ENCODE results near the gene CHST3. TPM values are rescaled to one million over a fixed set of nuclear protein-coding genes. Genes with fewer than 3 reads are reported as not detected.
"Not testable (repeated sequence)": the region's sequence is repeated elsewhere in the genome, so short reads cannot be mapped to it uniquely, and the experiment has no call there.

The CHST3 gene
- total RNA-seq, 2 donors from 2014 or later, result 34.9 to 37.7 TPM

- intact Hi-C loops (cut with DNase I), result no loop called here
- DNase-seq (ENCODE audit: low spot score), result no peak
Observed at GRCh38 chr10:71945819-71946474, 18.2 kb upstream of the CHST3 start.

GRCh38 chr10:71946700-71947099, 17.5 kb upstream of the CHST3 start:
- intact Hi-C loops (cut with DNase I), result no loop called here

DNA sequence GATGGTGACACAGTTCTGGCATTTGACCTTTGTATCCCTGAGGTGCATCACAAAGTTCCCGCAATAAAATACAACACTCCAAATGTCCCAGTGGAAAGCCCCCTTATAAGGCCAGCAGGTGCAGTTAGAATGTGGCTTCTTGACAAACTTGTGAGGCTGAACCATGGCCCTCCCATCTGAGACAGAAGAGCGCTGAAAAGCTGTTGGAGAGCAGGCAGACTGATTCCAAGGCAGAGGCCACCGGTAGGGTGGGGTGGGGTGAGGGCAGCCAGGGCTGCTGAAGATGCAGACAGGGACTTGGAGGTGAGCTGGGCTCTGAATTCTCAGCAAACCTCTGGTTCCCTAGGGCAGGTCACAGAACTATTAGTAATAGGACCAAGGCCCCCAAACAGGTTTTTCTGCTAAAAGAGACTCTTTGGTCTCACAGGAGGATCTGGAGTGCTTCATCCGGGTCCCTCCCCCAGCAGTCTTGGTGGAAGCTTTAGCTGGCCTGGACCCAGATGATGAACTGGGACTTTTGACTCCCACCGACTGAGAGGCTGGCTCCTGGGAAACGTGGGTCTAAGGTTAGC, 15.6 kb upstream of the CHST3 start:
- DNase-seq (ENCODE audit: low spot score), result no peak
- intact Hi-C loops (cut with DNase I), result no loop called here

More at GRCh38 chr10:71946700-71947099, 17.5 kb upstream of the CHST3 start:
- DNase-seq (ENCODE audit: low spot score), result no peak

DNA sequence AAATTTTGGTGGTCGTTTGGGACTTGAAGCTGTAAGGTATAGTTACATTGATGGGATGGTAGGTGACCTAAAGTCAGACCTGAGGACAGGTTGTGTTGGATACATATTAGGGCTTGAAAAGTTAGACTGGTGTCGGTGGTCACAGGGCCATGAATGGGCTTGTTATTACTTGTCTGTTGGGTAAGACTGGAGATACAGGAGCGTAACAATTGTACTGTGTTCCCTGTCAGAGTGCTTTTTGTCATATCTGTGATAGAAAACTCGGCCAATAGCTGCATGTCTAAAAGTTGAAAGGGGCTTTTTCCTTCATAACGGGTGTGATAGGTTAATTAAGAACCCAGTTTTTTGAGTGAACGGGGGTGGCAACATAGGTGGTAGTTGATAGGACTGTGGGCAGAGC, 13.5 kb upstream of the CHST3 start:
- no peak for DNase-seq (ENCODE audit: low spot score)
- intact Hi-C loops (cut with DNase I), result loop anchor here in 1 of 2 donors (5.0 to 10.0 kb wide), 2 partner anchors 97 to 384 kb away; no protein-coding TSS in a partner anchor

GRCh38 chr10:71952745-71953144, 11.4 kb upstream of the CHST3 start:
- DNase-seq (ENCODE audit: low spot score), result no peak
- intact Hi-C loops (cut with DNase I), result loop anchor here in 1 of 2 donors (5.0 to 10.0 kb wide), 2 partner anchors 95 to 382 kb away; no protein-coding TSS in a partner anchor

DNA sequence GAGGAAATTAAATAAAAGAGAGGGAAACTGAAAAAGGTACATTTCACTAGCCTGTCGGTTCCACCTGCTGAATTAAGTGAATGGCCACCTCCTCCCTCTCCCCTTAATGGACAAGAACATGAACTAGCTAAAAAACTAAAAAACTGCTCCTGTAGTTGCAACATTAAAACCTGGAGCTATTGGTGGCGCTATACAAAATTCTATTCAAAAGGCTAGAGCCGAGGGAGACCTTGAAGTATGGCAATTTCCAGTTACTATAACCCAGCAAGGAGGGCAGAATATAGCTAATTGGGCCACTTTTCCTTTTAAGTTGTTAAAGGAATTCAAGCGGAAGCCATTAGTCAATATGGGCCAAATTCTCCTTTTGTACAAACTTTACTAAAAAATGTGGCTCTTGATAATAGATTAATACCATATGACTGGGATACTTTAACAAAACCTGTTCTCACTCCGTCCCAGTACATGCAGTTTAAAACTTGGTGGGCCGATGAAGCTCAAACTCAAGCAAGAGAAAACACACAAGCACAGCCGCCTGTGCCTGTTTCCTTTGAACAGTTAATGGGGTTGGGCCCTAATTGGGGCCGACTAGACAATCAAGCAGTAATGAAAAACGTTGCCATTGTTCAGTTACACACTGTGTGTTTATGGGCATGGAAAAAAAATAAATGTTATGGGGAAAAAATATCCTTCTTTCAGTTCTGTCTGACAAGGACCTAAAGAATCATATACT, 6.5 kb upstream of the CHST3 start:
- no peak for DNase-seq (ENCODE audit: low spot score)
- intact Hi-C loops (cut with DNase I), result loop anchor here in 1 of 2 donors (10.0 kb wide), 1 partner anchor 377 kb away; no protein-coding TSS in a partner anchor

DNA sequence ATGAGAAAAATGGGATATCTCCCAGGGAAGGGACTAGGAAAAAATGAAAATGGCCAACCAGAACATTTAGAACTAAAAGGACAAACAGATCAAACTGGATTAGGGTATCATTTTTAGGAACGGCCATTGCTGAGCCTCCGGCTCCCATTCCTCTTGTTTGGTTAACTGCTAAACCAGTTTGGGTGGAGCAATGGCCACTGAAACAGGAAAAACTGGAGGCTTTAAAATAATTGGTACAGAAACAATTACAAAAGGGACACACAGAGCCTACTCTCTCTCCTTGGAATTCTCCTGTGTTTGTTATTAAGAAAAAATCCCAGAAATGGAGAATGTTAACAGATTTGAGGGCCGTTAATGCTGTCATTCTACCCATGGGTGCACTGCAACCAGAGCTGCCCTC, 4.7 kb upstream of the CHST3 start:
- DNase-seq (ENCODE audit: low spot score), result no peak
- intact Hi-C loops (cut with DNase I), result loop anchor here in 1 of 2 donors (10.0 kb wide), 1 partner anchor 375 kb away; no protein-coding TSS in a partner anchor

DNA sequence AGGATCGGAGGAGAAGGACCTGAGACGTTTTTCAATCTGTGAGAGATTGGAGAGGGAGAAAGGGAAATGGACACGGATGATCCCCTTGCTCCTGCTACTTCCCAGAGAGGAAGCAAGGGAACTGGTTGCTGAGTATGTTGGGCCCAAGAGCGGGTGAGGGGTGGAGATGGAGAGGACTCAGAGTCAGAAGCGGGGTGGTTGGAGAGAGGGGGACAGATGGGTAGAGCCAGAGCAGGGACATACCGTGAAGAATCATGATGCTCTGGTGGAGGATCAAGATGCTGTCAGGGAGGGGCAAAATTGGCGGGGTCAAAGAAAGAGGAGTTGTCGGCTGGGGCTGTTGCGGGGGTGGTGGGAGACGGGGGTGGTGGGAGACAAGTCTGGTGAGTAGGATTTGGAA, 2.4 kb upstream of the CHST3 start:
- intact Hi-C loops (cut with DNase I), result loop anchor here (5.0 to 10.0 kb wide), 3 partner anchors 80 to 783 kb away; no protein-coding TSS in a partner anchor

DNA sequence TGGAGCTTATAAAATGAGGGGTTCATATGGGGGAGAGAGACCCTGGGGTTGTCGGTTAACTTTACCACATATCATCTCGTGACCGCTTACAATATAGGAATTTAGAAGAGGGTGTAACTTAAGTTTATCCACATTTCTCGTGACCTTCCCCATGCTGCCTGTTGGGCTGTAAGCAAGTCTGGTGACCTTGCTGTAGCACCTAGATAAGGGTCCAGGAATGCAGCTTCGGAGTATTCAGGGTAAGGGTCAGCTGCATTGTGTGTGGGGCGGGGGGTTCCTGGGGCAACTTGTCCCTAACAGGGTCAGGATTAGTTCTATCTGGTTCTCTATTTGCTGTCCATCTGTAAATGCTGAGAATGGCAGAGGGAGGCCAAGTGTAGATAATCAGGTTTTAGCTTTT, 1.3 kb upstream of the CHST3 start:
- no peak for DNase-seq (ENCODE audit: low spot score)
- intact Hi-C loops (cut with DNase I), result loop anchor here (5.0 to 10.0 kb wide), 3 partner anchors 79 to 782 kb away; no protein-coding TSS in a partner anchor

More for the DNA sequence above, 2.4 kb upstream of the CHST3 start:
- DNase-seq (ENCODE audit: low spot score), result no peak

DNA sequence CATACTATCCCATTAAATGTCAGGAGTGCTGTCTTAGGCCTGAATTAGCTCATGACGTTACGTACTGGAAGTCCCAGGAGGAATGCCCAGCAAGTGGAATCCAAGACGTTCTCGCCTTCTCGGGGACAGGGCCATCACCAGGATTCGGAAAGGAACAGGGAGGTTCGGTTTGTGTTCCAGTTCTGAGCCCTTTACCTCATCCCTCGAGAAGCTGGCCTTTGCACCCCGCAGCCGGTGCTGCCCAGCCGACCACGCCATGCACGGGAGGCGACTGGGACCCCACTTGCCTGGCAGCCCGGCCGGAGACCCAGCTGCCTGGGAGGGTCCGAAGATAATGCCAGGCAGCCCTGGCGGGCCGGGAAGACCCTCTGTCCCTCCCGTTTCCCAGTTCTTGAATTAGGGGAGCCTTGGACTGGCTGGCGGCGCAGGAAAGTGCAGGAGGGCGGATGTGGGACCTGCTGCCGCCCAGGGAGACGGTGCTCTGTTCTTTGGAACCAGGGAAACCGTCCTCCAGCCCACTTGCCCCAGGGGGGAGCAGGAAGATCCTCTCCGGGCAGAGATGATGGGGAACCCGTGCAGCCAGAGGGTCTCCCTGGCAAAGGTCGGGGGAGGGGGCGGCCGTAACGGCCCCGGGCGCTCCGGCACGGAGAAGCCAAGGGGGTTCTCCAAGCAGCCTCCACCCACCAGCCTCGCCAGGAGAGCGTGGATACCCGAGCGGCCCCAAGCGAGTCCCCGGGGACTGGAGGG, 671 bp upstream of the CHST3 start:
- intact Hi-C loops (cut with DNase I), result loop anchor here (5.0 to 10.0 kb wide), 3 partner anchors 79 to 781 kb away; no protein-coding TSS in a partner anchor
- peak; percentile 86 for DNase-seq (ENCODE audit: low spot score)

GRCh38 chr10:71964743-71965515, 734 bp downstream of the CHST3 start:
- intact Hi-C loops (cut with DNase I), result loop anchor here (5.0 to 10.0 kb wide), 4 partner anchors 37 to 780 kb away; no protein-coding TSS in a partner anchor
- DNase-seq (ENCODE audit: low spot score), result peak; percentile 93

- intact Hi-C loops (cut with DNase I), result loop anchor here (5.0 to 10.0 kb wide), 3 partner anchors 37 to 779 kb away; no protein-coding TSS in a partner anchor
- DNase-seq (ENCODE audit: low spot score), result peak; percentile 77
Observed at GRCh38 chr10:71965623-71966022, 1.4 kb downstream of the CHST3 start.

- peak; percentile 59 for DNase-seq (ENCODE audit: low spot score)
- intact Hi-C loops (cut with DNase I), result loop anchor here (5.0 to 10.0 kb wide), 3 partner anchors 36 to 778 kb away; no protein-coding TSS in a partner anchor
Observed at GRCh38 chr10:71966046-71967004, 2.1 kb downstream of the CHST3 start.

GRCh38 chr10:71967958-71968357, 3.8 kb downstream of the CHST3 start:
- intact Hi-C loops (cut with DNase I), result loop anchor here (5.0 to 10.0 kb wide), 3 partner anchors 34 to 777 kb away; no protein-coding TSS in a partner anchor
- DNase-seq (ENCODE audit: low spot score), result not testable (repeated sequence)

DNA sequence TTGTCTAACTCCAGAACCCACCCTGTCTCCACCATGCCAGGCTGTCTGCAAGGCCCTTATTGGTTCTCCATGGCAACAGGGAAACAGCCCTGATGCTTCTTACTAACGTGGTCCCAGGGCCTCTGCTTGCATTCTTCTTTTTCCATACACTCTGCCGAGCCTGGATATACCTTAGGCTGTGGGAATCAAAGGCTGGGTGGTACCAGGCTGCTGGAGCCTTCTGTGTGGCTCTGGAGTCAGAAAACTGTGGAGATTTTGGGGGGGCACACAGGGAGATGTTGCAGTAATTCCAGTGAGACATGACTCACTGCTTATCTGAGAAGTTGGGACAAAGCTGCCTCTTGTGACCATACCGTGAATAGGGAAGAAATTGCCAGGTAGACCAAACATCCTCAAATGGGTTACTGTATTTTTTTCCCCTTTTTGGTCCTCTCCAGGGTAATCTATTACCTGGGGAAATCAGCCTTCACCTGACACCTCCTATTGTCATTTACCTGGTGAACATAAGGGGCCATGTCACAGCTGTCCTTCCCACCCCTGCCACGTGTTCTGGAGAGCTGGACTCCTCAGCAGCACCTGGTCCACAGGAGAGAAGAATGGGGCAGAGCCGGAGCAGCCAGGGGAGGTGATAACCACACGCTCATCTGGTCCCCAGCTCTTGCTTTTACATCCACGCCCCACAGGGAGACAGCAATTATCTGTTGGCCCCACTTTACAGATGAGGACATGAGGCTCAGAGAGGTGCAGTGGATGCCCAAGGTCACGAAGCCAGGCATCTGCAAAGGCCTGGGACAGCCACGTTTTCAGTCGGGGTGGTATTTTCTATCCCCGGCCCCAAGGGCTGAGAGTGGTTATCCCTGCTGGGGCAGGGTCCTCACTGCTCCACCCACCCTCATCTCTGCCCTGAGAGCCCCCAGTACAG, 4.6 kb downstream of the CHST3 start:
- intact Hi-C loops (cut with DNase I), result loop anchor here (5.0 to 10.0 kb wide), 3 partner anchors 33 to 776 kb away; no protein-coding TSS in a partner anchor
- DNase-seq (ENCODE audit: low spot score), result no peak

DNA sequence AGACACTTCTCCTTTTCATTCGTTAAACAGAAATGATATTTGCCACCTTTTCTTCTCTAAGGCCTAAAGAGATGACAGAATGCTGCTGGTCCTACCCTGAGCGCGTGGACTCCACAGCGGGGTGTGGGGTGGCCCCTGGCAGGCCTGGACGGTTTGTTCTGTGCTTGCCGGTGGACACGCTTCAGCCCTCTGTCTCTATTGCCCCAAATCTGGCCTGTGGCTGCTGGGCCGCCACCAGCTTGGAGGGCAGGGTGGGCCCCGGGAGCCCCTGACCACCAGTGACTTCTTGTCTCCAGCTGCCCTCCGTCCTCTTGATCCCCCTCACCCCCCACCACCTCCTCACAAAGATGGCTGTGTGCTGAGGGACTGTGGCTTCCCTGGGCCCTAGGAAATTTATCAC, 5.7 kb downstream of the CHST3 start:
- intact Hi-C loops (cut with DNase I), result loop anchor here (5.0 to 10.0 kb wide), 4 partner anchors 32 to 775 kb away; no protein-coding TSS in a partner anchor
- DNase-seq (ENCODE audit: low spot score), result no peak

Measured in posterior vena cava (tissue), 2 donors.